HG03378 (cell line): ENCODE data around the gene DYRK1A.

Experiments
- ATAC-seq: cut with Tn5 transposase; IDR thresholded peaks from one replicate; pipeline ENCODE4 v1.9.1; 2021; ENCODE audit warnings: mild to moderate bottlenecking, moderate library complexity; ENCODE audit not compliant: unreplicated experiment

Gene DYRK1A

DNA sequence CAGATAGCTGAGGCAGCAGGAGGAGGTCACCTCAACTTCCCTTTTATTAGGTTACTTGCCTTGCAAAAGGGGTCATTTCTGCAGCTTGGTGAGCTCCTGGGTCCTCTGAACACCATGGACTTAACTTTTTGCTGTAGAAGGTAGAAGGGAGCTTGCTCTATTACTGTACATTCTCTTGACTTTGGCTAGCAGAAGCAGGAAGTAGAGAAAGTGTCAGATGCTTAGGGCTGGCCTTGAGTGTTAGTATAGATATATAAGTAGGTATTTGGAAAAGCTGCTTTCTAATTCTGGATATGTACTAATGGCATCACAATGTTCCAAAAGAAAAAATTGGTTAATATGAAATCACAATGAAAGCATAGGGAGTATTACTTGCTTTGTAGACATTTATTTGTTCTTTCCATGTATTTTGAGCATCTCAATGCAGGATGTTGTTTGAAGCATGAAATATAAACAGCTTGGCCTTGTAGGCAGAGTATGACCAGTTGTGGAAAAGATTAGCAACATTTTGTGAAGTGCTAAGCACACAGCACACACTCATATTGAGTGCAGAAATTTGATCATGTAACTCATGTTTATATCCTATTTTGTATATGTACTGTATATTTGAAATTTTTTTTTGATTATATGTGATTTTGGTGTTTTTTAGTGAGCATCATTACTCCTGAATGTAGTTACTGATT lies 108.8 kb downstream of the DYRK1A start:
- no peak for ATAC-seq

DNA sequence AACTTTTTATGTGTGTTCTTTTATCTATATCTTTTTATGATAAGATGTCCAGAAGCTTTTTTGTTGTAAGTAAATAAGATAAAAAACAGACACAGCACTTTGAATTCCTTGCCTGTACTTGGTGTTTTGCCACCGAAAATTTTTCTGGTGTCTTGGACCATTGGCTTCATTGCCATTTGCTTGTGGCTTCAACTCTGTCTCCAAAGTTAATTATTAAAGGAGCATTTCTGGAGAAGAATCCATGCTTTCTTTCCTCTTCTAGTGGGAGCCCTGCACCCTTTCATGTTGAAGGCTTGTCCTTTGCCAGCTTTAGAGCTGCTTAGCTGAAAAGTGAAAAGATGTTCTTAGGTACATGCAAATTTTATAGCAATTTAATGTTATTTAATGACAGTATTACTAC lies 112.2 kb downstream of the DYRK1A start:
- no peak for ATAC-seq

DNA sequence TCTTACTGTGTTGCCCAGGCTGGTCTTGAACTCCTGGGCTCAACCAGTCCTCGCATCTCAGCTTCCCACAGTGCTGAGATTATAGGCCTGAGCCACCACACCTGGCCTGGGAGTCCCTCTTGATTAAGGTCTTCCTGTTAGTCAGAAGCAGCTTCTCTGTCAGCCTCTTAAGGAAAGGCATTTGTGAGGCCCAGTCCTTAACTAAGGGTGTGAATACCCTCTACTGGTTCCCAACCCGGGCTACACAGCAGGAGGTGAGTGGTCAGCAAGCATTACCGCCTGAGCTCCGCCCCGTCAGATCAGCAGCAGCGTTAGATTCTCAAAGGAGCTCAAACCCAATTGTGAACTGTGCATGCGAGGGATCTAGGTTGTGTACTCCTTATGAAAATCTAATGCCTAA lies 117.2 kb downstream of the DYRK1A start:
- ATAC-seq, result no peak

DNA sequence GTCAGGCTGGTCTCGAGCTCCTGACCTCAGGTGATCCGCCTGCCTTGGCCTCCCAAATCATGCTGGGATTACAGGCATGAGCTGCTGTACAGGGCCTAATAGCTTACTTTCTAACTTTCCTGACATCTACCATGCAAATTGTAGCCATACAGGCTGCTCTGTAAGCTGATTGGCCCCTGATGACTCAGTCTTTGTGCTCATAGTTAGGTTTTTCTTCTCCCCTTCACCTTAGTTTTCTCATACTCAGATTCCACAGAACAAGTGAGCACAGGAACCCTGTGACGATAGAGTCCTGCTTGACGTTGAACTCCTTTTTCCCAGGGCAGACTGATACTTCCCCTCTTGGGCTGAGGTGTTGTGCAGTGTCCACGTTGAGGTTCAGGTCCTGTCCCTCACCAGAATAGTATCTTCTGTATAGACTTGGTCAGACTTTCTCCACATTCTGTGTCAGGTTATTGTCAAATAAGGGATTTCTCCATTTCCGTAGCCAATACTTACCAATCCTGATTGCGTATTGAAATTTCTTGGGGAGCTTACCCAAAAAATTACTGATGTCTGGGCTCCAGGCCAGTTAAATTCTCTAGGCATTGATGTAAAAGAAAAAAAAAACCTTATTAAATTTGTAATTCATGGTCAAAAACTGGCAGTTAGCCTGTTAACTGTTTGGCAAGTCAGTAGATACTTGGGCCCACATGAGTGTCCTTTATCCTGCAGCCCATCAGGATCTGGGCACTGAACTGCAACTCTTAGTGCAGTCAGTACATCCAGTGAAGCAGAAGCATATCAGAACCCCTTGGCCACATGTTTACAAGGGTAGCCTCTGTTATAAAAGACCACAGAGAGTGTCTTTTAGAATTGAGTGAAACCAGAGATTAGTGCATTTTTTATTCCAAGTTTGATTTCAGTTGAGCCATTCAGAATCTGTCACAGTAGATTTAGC lies 118.2 kb downstream of the DYRK1A start:
- no peak for ATAC-seq

DNA sequence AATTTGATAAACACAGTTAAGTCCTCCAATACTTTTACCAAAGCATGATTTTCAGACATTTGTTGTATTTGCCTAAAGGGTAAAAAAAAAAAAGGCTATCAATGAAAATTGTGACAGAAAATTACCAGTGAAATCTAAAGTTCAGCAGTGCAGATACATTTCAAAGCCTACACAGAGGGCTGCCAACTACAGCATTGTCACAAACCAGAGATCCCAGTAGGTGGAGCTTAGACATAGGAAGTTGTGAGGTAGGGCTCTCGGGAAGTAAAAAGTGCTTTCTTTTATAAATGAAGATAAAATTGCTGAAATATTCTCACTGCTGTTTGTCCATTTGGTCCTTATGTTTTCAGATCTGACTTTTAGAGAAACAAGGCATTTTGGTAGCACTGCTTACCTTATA lies 123.0 kb downstream of the DYRK1A start:
- ATAC-seq, result no peak

DNA sequence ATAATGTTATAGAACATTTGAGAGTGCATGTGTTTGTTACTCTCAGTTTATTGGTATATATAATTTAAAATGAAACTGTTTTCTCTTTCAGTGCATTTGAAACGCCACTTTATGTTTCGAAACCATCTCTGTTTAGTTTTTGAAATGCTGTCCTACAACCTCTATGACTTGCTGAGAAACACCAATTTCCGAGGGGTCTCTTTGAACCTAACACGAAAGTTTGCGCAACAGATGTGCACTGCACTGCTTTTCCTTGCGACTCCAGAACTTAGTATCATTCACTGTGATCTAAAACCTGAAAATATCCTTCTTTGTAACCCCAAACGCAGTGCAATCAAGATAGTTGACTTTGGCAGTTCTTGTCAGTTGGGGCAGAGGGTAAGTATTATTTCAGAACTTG lies 123.5 kb downstream of the DYRK1A start:
- ATAC-seq, result no peak

DNA sequence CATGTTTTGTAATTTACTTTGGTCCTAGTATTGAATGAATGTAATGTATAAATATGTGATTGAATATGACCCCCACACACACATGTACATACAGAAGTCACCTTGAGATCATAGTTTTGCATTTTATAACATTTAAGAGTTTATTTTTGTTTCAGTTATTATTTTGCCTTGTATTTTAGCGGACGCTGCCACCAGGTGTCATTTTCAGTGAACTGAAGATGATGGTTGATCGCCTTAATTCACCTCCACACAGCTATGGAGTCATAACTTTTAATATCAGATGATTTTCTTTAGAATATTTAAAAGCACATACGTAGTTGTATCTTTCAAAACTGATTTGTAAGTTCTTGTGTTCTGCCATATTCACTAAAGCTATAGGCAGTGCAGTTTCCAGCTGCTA lies 130.4 kb downstream of the DYRK1A start:
- no peak for ATAC-seq

DNA sequence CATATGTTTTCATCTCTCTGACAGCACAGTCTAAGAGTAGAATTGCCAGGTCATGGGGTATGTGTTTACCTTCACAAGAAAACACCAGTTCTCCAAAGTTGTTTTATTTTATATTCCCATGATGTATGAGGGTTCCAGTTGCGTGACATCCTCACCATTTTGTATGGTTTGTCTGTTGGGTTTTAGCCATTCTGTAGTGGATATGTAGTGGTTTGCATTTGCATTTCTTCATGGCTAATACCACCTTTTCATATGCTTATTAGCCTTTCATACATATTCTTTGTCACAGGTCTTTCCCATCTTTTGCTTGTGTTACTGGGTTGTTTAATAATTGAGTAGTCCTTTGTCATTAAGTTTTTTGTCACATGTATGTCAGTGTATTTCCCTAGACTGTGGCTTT lies 132.1 kb downstream of the DYRK1A start:
- ATAC-seq, result no peak

DNA sequence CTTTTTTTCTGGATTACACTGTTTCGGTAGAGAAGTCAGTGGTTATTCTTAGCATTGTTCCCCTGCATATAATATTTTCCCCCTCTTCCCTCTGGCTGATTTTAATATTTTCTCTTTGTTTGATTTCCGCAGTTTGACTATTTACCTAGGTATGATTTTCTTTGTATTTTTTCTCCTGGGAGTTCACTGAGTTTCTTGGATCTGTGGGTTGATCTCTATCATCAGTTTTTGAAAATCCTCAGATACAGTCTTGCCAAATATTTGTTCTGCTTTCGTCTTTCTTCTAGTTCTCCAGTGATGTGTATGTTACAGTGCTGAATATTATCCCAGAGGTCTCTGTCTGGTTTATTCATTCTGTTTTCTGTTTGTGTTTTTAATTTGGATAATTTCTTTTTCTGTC lies 136.4 kb downstream of the DYRK1A start:
- ATAC-seq, result no peak

DNA sequence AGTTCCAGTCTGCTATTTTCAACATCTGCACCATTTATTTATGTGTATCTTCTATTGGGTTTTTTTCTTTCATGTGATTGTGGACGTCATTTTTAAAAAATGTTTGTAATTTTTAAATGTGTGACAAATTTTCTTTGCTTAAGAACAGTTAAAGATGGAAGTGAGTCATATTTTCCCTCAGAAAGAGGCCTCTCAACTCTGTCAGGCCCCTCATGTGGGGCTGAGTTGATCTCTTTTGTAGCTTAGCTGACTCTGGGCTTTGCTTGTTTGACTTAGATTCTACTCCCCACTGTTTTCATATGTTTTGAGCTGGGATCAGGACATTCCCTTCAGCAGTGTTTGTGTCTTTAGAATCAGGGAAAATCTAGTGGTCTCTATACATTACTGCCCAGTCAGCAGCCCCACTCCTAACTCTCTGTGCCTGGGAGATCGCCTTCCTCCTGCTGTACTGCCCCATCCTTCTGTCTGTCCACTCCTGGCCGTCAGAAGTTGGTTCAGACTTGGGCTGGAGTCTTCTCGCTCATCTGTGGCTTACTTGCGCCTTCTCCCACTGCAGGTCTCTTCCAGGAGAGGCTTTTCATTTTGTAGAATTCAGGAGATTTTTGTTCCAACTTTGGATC lies 137.4 kb downstream of the DYRK1A start:
- ATAC-seq, result no peak

DNA sequence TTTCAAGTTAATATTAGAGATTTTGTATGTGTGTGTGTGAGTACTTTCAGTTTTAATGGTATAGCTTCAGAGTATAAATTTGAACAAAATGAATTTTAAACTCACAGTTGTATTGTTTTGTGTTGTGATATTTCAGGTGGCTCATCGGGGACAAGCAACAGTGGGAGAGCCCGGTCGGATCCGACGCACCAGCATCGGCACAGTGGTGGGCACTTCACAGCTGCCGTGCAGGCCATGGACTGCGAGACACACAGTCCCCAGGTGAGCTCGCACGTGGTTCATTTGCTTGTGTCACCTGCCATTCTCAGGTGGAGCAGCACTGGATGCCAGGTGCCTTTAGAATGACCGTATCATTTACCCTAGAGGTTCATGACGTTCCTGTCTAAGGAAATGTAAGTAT lies 139.4 kb downstream of the DYRK1A start:
- ATAC-seq, result no peak

DNA sequence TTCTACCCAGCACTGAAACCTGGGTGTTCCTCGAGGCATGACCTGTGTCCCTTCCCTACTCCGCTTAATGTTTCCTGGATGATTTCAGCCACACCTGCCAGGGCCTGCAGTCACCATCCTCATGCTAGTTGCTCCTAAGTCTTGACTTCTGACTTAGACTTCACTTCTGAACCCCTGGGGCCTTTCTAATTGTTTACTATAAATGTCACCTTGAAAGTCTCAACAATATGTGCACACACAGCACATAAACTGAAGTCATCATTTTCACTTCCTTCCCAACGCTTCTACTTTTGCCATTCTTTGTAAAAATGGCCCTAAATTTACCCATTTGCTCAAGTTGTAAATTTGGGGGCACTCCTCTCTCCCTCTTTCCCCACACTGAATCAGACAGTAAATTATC lies 141.1 kb downstream of the DYRK1A start:
- no peak for ATAC-seq

DNA sequence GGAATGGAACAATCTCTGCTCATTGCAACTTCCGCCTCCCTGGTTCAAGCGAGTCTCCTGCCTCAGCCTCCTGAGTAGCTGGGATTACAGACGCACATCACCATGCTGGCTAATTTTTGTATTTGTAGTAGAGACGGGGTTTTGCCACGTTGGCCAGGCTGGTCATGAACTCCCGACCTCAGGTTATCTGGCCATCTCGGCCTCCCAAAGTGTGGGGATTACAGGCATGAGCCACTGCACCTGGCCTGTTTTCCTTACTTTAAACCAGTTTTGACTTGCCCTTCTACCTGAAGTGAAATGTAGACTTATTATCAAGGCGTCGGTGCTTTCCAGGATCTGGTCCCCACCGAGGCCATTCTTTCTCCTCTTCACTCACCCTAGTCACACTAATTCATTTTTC lies 141.8 kb downstream of the DYRK1A start:
- ATAC-seq, result no peak

DNA sequence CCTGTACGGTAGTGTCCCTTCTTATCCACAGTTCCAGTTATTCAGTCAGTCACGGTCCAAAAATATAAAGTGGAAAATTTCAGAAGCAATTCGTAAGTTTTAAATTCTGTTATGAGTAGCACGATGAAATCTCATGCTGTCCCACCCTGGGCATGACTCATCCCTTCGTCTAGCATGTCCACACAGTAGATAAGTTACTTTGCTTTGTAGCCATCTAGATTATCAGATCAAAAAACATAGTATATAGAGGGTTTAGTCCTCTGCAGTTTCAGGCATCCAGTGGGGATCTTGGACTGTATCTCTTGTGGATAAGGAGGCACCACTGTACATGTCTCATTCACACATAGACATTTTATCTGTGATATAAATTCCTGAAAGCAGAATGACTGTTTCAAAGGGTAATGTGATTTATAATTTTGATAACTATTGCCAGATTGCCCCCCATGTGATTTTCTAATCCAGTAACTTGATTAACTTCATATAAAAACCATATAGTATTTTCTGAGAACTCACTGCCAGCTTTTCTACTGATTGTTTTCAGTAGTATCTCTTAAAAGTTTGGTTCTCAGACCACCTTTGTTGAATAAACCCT lies 143.3 kb downstream of the DYRK1A start:
- no peak for ATAC-seq

DNA sequence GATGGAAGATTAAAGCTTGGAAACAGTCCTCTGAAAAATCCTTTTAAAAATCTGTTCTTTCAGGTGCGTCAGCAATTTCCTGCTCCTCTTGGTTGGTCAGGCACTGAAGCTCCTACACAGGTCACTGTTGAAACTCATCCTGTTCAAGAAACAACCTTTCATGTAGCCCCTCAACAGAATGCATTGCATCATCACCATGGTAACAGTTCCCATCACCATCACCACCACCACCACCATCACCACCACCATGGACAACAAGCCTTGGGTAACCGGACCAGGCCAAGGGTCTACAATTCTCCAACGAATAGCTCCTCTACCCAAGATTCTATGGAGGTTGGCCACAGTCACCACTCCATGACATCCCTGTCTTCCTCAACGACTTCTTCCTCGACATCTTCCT lies 145.3 kb downstream of the DYRK1A start:
- ATAC-seq, result no peak

DNA sequence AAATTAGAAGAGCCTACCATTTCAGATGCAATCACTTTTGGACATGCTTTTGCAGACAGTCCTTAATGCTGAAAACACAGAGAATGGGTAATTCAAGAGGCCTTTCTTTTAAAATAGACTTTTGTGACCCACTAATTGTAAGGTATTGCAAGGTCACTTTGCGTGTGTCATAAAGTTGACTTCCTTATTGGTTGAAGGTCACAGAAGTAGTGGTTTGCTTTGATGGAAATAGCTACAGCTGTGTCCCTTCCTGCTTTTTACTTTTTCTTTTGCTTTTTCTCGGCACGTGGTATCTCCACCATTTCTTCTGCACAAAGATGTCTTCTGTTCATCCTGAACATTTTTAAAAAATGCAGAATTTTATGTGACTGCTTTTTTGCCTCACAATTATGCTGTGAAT lies 146.8 kb downstream of the DYRK1A start:
- ATAC-seq, result no peak

DNA sequence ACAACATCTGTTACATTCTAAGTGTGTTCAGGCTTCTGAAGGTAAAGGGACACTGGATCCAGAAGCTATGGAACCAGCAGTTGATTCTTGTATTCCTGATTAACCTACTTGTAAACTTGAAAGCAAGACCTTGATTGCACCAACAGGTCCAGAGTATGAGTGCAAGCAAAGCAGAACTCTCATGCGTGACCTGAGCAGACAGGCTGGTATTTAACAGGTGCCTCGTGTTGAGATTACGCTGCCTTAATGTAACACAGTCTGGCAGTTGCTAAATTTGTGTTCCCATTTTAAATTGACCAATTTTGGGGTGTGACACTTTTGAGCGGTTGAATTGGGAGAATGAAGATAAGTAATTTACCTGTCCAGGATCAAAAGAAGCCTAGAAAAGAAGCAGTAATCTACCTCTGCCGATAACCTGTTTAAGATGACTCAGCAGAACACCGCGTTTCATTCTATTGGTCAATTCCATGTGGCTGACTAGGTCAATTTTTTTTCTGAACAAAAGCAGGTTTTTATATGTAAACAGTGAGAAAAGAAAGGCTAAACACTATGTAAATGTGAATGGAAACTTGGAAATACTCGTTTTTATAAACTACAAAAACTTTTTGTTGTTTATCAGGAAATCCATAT lies 147.6 kb downstream of the DYRK1A start:
- ATAC-seq, result no peak

DNA sequence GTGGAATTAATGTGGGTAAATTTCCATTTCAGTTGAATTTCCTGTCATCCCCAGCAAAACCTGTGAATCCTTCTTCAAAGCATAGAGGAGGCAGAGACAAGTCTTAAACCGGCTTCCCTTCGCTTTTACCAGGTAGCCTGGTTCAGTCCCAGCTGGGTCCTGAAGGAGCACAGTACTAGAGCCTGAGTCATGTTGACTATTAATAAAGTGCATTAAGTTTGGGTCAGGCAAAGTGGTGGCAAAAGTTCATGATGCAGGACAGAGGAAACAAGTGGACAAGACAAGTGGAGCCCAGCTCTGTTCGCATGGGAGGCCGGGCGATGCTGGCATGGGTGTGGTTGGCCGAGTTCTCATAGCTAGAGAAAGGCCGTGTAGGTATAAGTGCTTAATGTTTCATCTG lies 150.4 kb downstream of the DYRK1A start:
- ATAC-seq, result no peak

DNA sequence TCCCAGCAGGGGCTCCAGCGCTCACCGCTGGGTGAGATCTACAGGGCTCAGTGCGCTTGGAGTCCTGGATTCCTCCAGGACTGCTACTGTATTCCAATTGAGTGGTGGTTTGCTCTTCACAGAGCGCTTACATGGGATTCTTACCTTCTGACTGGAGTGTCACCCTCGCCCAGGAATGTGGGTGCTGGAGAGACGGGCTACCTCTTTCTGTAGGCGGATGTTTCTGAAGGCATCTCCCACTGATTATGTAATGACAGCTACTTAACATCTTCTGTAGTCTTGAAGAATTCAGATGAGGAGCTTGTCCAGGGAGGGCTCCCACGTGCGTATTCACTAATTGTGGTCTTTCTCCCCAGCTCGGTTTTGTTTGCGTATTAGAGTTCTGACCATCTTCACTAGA lies 154.2 kb downstream of the DYRK1A start:
- ATAC-seq, result no peak

DNA sequence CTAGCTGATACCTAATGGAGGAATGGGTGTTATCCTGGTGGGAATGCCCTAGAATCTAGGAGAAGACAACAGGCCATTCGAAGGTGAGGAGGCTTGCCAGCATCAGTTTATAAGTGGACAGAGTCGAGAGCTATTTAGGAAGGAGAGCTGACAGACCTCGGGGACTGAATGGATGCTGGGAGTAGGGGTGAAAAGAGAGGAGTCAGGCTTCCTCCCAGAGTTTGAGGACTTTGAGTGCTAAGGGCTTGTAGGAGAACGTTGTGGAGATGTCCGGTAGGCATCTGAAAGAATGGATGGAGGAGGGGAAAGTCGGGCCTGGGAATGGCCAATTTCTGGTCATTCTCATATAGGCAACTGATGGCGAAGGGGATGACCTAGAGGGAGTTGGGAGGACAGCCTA lies 155.1 kb downstream of the DYRK1A start:
- no peak for ATAC-seq

DNA sequence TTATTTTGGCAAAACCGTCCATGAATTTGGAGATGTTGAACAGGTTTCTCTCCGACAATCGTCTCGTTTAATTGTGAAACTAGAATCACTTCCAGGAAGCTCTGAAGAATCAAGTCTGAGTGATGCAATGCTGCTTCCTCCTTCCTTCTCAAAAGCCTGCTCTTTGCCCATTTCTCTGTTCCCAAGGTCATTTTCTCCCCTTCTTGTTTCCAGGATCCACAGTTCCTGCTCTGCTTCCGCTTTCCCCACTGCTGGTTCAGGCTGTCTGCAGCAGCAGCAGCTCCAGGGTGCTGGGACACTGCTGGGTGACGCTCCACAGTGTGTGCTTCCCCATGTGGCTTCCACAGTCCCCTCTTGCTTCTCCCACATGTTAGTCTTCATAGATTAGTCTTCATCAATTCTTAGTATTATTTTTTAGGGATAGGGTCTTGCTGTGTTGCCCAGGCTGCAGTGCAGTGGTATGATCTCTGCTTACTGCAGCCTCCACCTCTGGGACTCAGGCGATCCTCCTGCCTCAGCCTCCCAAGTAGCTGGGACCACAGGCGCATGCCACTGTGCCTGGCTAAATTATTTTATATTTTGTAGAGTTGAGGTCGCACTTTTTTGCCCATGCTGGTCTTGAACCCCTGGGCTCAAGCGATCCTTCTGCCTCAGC lies 156.2 kb downstream of the DYRK1A start:
- ATAC-seq, result no peak
